ENCODE results near the gene ROMO1.
"Not testable (repeated sequence)": the region's sequence is repeated elsewhere in the genome, so short reads cannot be mapped to it uniquely, and the experiment has no call there.

The ROMO1 gene

GRCh38 chr20:35716330-35716729 lies 17.1 kb downstream of the ROMO1 start:
- H3K4me3 ChIP-seq (ENCODE audit: control insufficient read depth in 1 of 7, extremely low read depth in 1 of 7, insufficient read depth in 4 of 7, low read depth in 2 of 7, low read length in 6 of 7): no peak overlapping the region
- H3K27me3 ChIP-seq (replicated peaks in 2 of 5; ENCODE audit: control insufficient read depth in 4 of 5, insufficient read depth in 5 of 5, low read length in 4 of 5): no peaks in the 10 kb centered on the region
- CTCF ChIA-PET: interaction anchor here (1.0 kb wide), 1 partner anchor 23 kb away, joined by 4 read pairs; no protein-coding TSS in a partner anchor
- peaks cover 33 to 95% (median 76%) of the 10 kb centered on the region in 4 experiments for H3K36me3 ChIP-seq (ENCODE audit: control insufficient read depth in 4 of 4, insufficient read depth in 4 of 4, low read length in 3 of 4)
- H3K9me3 ChIP-seq (ENCODE audit: control extremely low read depth in 1 of 5, control insufficient read depth in 4 of 5, insufficient read depth in 2 of 5, low read depth in 1 of 5, low read length in 4 of 5): no peaks in the 10 kb centered on the region
- no peak overlapping the region for H3K27ac ChIP-seq (ENCODE audit: insufficient read depth in 1 of 2, low read depth in 1 of 2, low read length in 2 of 2, poor library complexity in 1 of 2, severe bottlenecking in 2 of 2)
- POLR2A ChIA-PET: no interaction called here
- H3K4me1 ChIP-seq (ENCODE audit: control extremely low read depth in 1 of 4, control insufficient read depth in 4 of 4, insufficient read depth in 4 of 4, low read length in 3 of 4): no peaks in the 10 kb centered on the region
- DNase-seq: no peak
- no CpG with 5 or more reads among the region's 4 CpGs for WGBS (ENCODE audit: insufficient coverage)

GRCh38 chr20:35718321-35718720 lies 19.1 kb downstream of the ROMO1 start:
- POLR2A ChIA-PET: interaction anchor here (0.6 to 2.2 kb wide), 2 partner anchors 9 to 162 kb away, joined by 3 to 7 read pairs; no protein-coding TSS in a partner anchor
- not testable (repeated sequence) for H3K27me3 ChIP-seq (replicated peaks in 2 of 5; ENCODE audit: control insufficient read depth in 4 of 5, insufficient read depth in 5 of 5, low read length in 4 of 5); DNase-seq; H3K4me1 ChIP-seq (ENCODE audit: control extremely low read depth in 1 of 4, control insufficient read depth in 4 of 4, insufficient read depth in 4 of 4, low read length in 3 of 4); H3K9me3 ChIP-seq (ENCODE audit: control extremely low read depth in 1 of 5, control insufficient read depth in 4 of 5, insufficient read depth in 2 of 5, low read depth in 1 of 5, low read length in 4 of 5); H3K4me3 ChIP-seq (ENCODE audit: control insufficient read depth in 1 of 7, extremely low read depth in 1 of 7, insufficient read depth in 4 of 7, low read depth in 2 of 7, low read length in 6 of 7); H3K27ac ChIP-seq (ENCODE audit: insufficient read depth in 1 of 2, low read depth in 1 of 2, low read length in 2 of 2, poor library complexity in 1 of 2, severe bottlenecking in 2 of 2)
- CTCF ChIA-PET: interaction anchor here (0.9 to 4.2 kb wide), 5 partner anchors 9 to 16 kb away, joined by 3 to 17 read pairs (median 5); no protein-coding TSS in a partner anchor
- peaks cover 35 to 96% (median 77%) of the 10 kb centered on the region in 4 experiments for H3K36me3 ChIP-seq (ENCODE audit: control insufficient read depth in 4 of 4, insufficient read depth in 4 of 4, low read length in 3 of 4)
- WGBS (ENCODE audit: insufficient coverage): 93% methylated on average over 5 of the region's 8 CpGs

GRCh38 chr20:35718972-35719635 lies 19.9 kb downstream of the ROMO1 start:
- Histone ChIP-seq H3K9me3 (ENCODE audit: control extremely low read depth in 1 of 5, control insufficient read depth in 4 of 5, insufficient read depth in 2 of 5, low read depth in 1 of 5, low read length in 4 of 5) (no peaks in the 10 kb centered on the region), H3K27me3 (replicated peaks in 2 of 5; ENCODE audit: control insufficient read depth in 4 of 5, insufficient read depth in 5 of 5, low read length in 4 of 5) (no peaks in the 10 kb centered on the region), H3K4me1 (ENCODE audit: control extremely low read depth in 1 of 4, control insufficient read depth in 4 of 4, insufficient read depth in 4 of 4, low read length in 3 of 4) (no peaks in the 10 kb centered on the region), H3K4me3 (ENCODE audit: control insufficient read depth in 1 of 7, extremely low read depth in 1 of 7, insufficient read depth in 4 of 7, low read depth in 2 of 7, low read length in 6 of 7) (no peak overlapping the region), H3K27ac (ENCODE audit: insufficient read depth in 1 of 2, low read depth in 1 of 2, low read length in 2 of 2, poor library complexity in 1 of 2, severe bottlenecking in 2 of 2) (no peak overlapping the region), H3K36me3 (ENCODE audit: control insufficient read depth in 4 of 4, insufficient read depth in 4 of 4, low read length in 3 of 4) (peaks cover 34 to 96% (median 76%) of the 10 kb centered on the region in 4 experiments)
- CTCF ChIA-PET: interaction anchor here (0.9 to 4.2 kb wide), 4 partner anchors 10 to 16 kb away, joined by 3 to 17 read pairs (median 4); no protein-coding TSS in a partner anchor
- 92% methylated on average over 10 of the region's 12 CpGs for WGBS (ENCODE audit: insufficient coverage)
- POLR2A ChIA-PET: interaction anchor here (2.2 kb wide), 1 partner anchor 10 kb away, joined by 7 read pairs; no protein-coding TSS in a partner anchor
- no peak for DNase-seq

GRCh38 chr20:35719717-35720116 lies 20.5 kb downstream of the ROMO1 start:
- DNase-seq: no peak
- Histone ChIP-seq H3K4me3 (ENCODE audit: control insufficient read depth in 1 of 7, extremely low read depth in 1 of 7, insufficient read depth in 4 of 7, low read depth in 2 of 7, low read length in 6 of 7) (no peak overlapping the region), H3K4me1 (ENCODE audit: control extremely low read depth in 1 of 4, control insufficient read depth in 4 of 4, insufficient read depth in 4 of 4, low read length in 3 of 4) (no peaks in the 10 kb centered on the region), H3K27me3 (replicated peaks in 2 of 5; ENCODE audit: control insufficient read depth in 4 of 5, insufficient read depth in 5 of 5, low read length in 4 of 5) (no peaks in the 10 kb centered on the region), H3K27ac (ENCODE audit: insufficient read depth in 1 of 2, low read depth in 1 of 2, low read length in 2 of 2, poor library complexity in 1 of 2, severe bottlenecking in 2 of 2) (no peak overlapping the region), H3K9me3 (ENCODE audit: control extremely low read depth in 1 of 5, control insufficient read depth in 4 of 5, insufficient read depth in 2 of 5, low read depth in 1 of 5, low read length in 4 of 5) (no peaks in the 10 kb centered on the region), H3K36me3 (ENCODE audit: control insufficient read depth in 4 of 4, insufficient read depth in 4 of 4, low read length in 3 of 4) (peaks cover 34 to 97% (median 75%) of the 10 kb centered on the region in 4 experiments)
- WGBS (ENCODE audit: insufficient coverage): 67% methylated on average over 3 of the region's 8 CpGs
- ChIA-PET CTCF (interaction anchor here (1.3 to 4.2 kb wide), 2 partner anchors 10 to 16 kb away, joined by 3 to 17 read pairs; no protein-coding TSS in a partner anchor), POLR2A (interaction anchor here (2.2 kb wide), 1 partner anchor 10 kb away, joined by 7 read pairs; no protein-coding TSS in a partner anchor)

GRCh38 chr20:35720165-35721123 lies 21.2 kb downstream of the ROMO1 start:
- no peak overlapping the region for H3K27ac ChIP-seq (ENCODE audit: insufficient read depth in 1 of 2, low read depth in 1 of 2, low read length in 2 of 2, poor library complexity in 1 of 2, severe bottlenecking in 2 of 2)
- CTCF ChIA-PET: interaction anchor here (1.3 to 4.2 kb wide), 3 partner anchors 9 to 15 kb away, joined by 3 to 17 read pairs (median 6); no protein-coding TSS in a partner anchor
- no peaks in the 10 kb centered on the region for H3K27me3 ChIP-seq (replicated peaks in 2 of 5; ENCODE audit: control insufficient read depth in 4 of 5, insufficient read depth in 5 of 5, low read length in 4 of 5)
- no peak for DNase-seq
- peaks cover 33 to 97% (median 74%) of the 10 kb centered on the region in 4 experiments for H3K36me3 ChIP-seq (ENCODE audit: control insufficient read depth in 4 of 4, insufficient read depth in 4 of 4, low read length in 3 of 4)
- 100% methylated on average over 9 of the region's 13 CpGs for WGBS (ENCODE audit: insufficient coverage)
- POLR2A ChIA-PET: interaction anchor here (0.6 kb wide), 1 partner anchor 160 kb away, joined by 3 read pairs; no protein-coding TSS in a partner anchor
- no peak overlapping the region for H3K4me3 ChIP-seq (ENCODE audit: control insufficient read depth in 1 of 7, extremely low read depth in 1 of 7, insufficient read depth in 4 of 7, low read depth in 2 of 7, low read length in 6 of 7)
- no peaks in the 10 kb centered on the region for H3K9me3 ChIP-seq (ENCODE audit: control extremely low read depth in 1 of 5, control insufficient read depth in 4 of 5, insufficient read depth in 2 of 5, low read depth in 1 of 5, low read length in 4 of 5)
- H3K4me1 ChIP-seq (ENCODE audit: control extremely low read depth in 1 of 4, control insufficient read depth in 4 of 4, insufficient read depth in 4 of 4, low read length in 3 of 4): no peaks in the 10 kb centered on the region

GRCh38 chr20:35721219-35721618 lies 22.0 kb downstream of the ROMO1 start:
- Histone ChIP-seq H3K9me3 (ENCODE audit: control extremely low read depth in 1 of 5, control insufficient read depth in 4 of 5, insufficient read depth in 2 of 5, low read depth in 1 of 5, low read length in 4 of 5) (no peaks in the 10 kb centered on the region), H3K27ac (ENCODE audit: insufficient read depth in 1 of 2, low read depth in 1 of 2, low read length in 2 of 2, poor library complexity in 1 of 2, severe bottlenecking in 2 of 2) (no peak overlapping the region), H3K27me3 (replicated peaks in 2 of 5; ENCODE audit: control insufficient read depth in 4 of 5, insufficient read depth in 5 of 5, low read length in 4 of 5) (no peaks in the 10 kb centered on the region), H3K36me3 (ENCODE audit: control insufficient read depth in 4 of 4, insufficient read depth in 4 of 4, low read length in 3 of 4) (peaks cover 31 to 95% (median 74%) of the 10 kb centered on the region in 4 experiments), H3K4me1 (ENCODE audit: control extremely low read depth in 1 of 4, control insufficient read depth in 4 of 4, insufficient read depth in 4 of 4, low read length in 3 of 4) (no peaks in the 10 kb centered on the region), H3K4me3 (ENCODE audit: control insufficient read depth in 1 of 7, extremely low read depth in 1 of 7, insufficient read depth in 4 of 7, low read depth in 2 of 7, low read length in 6 of 7) (no peak overlapping the region)
- 100% methylated on average over 1 of the region's 3 CpGs for WGBS (ENCODE audit: insufficient coverage)
- ChIA-PET POLR2A (interaction anchor here (0.5 kb wide), 2 partner anchors 115 to 222 kb away, joined by 3 read pairs; no protein-coding TSS in a partner anchor), CTCF (interaction anchor here (2.3 to 4.2 kb wide), 2 partner anchors 8 to 9 kb away, joined by 6 to 17 read pairs; no protein-coding TSS in a partner anchor)
- no peak for DNase-seq
